ENCODE results near the gene HCFC1R1.

DNA sequence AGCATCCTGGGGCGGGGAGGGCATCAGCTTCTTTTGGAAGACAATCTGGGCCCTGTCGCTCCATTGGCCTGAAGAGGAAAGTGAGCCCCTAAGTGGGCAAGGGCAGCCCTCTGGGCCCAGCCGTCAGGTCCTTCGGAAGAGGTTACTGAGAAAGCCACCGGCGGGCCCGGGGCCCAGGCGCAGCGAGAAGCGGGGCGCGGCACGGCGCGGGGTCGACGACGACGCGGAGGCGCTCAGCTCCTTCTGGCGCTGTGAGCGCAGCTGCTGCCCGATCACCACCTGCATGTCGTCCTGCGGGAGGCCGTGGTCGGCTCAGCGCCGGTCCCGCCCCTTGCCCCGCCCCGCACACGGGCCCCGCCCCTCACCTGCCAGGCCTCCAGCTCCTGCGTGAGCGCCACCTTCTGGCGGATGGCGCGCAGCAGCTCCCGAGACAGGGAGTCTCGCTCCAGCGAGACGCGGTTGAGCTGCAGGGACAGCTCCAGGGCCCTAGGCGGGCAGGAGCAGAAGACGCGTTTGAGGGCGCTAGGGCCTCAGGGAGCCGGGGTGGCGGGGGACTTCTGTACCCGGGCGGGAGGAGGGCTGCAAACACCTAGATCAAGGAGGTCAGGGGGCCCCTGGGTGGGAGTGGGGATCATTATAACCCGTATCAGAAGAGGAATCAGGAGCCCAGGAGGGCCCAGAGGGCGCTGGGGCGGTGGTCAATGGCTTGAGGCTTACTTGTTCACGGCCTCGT is 4.4 kb upstream of the HCFC1R1 start:
- TF ChIP-seq, protein P1, sequence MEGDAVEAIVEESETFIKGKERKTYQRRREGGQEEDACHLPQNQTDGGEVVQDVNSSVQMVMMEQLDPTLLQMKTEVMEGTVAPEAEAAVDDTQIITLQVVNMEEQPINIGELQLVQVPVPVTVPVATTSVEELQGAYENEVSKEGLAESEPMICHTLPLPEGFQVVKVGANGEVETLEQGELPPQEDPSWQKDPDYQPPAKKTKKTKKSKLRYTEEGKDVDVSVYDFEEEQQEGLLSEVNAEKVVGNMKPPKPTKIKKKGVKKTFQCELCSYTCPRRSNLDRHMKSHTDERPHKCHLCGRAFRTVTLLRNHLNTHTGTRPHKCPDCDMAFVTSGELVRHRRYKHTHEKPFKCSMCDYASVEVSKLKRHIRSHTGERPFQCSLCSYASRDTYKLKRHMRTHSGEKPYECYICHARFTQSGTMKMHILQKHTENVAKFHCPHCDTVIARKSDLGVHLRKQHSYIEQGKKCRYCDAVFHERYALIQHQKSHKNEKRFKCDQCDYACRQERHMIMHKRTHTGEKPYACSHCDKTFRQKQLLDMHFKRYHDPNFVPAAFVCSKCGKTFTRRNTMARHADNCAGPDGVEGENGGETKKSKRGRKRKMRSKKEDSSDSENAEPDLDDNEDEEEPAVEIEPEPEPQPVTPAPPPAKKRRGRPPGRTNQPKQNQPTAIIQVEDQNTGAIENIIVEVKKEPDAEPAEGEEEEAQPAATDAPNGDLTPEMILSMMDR (IDR thresholded peaks at IDR 0.05; ENCODE audit: poor library complexity) = peak; percentile 94
- TF ChIP-seq EZH2 (IDR thresholded peaks at IDR 0.05; ENCODE audit: borderline replicate concordance) = no peak
- TF ChIP-seq EZH2phosphoT487 (IDR thresholded peaks at IDR 0.05; ENCODE audit: low read depth, severe bottlenecking, unreplicated experiment) = no peak

All from hepatocyte (in vitro differentiated cells).